MCF 10A (cell line): Measurements from ENCODE around the gene DEDD. TPM values are rescaled to one million over a fixed set of nuclear protein-coding genes. Genes with fewer than 3 reads are reported as not detected.

Experiments
- BruUV-seq: library from RNA; stranded (reverse); fragments of 400-500 nt; replicated peaks from 2 replicates; lab custom pipeline; 2021; lab: Mats Ljungman, UMichigan
- CTCF ChIA-PET: fragments of 300-600 bp; sonication (Branson Sonifier 250); formaldehyde crosslinking; extraction: SDS; loops from one replicate; lab custom pipeline; 2021; ENCODE audit warnings: antibody characterized with exemption, inconsistent platforms; lab: Yijun Ruan, JAX
- POLR2A ChIA-PET: fragments of 300-600, 350-650 bp; sonication (Branson Sonifier 250); formaldehyde crosslinking; extraction: SDS; loops from one replicate; lab custom pipeline; 2020; ENCODE audit warnings: antibody characterized with exemption, inconsistent platforms; lab: Yijun Ruan, JAX
- DNase-seq: peaks from one replicate; pipeline ENCODE4 v3.0.0-alpha.2; 2018; ENCODE audit not compliant: unreplicated experiment
- H3K27ac Mint-ChIP-seq: one replicate; pipeline ENCODE4 v1.8.0; 2022; ENCODE audit warnings: mild to moderate bottlenecking, low read depth, mixed read lengths; ENCODE audit not compliant: unreplicated experiment
- H3K27me3 Mint-ChIP-seq: one replicate; pipeline ENCODE4 v1.8.0; 2022; ENCODE audit warnings: mixed read lengths; ENCODE audit not compliant: insufficient read depth, unreplicated experiment
- H3K36me3 Mint-ChIP-seq: one replicate; pipeline ENCODE4 v1.8.0; 2022; ENCODE audit warnings: mild to moderate bottlenecking, moderate library complexity, mixed read lengths; ENCODE audit not compliant: insufficient read depth, unreplicated experiment
- H3K4me1 Mint-ChIP-seq: one replicate; pipeline ENCODE4 v1.8.0; 2022; ENCODE audit warnings: mixed read lengths; ENCODE audit not compliant: insufficient read depth, unreplicated experiment
- H3K4me3 Mint-ChIP-seq: one replicate; pipeline ENCODE4 v1.8.0; 2022; ENCODE audit warnings: mild to moderate bottlenecking, moderate library complexity, mixed read lengths; ENCODE audit not compliant: unreplicated experiment
- H3K9me3 Mint-ChIP-seq: one replicate; pipeline ENCODE4 v1.8.0; 2022; ENCODE audit warnings: mixed read lengths; ENCODE audit not compliant: unreplicated experiment
- intact Hi-C: fragments of 100-400 bp; cut with micrococcal nuclease; formaldehyde crosslinking; loops from 2 replicates; pipeline ENCODE4 v1.14.1; 2022
- total RNA-seq: library from RNA; stranded (reverse); gene quantifications from 2 replicates; pipeline ENCODE4 v1.2.3, GENCODE V29; 2022
- TF ChIP-seq, protein P1 (sequence below): fragments of 200-600 bp; IDR thresholded peaks from one replicate; pipeline ENCODE4 v1.8.0; 2022; ENCODE audit warnings: antibody characterized with exemption, mild to moderate bottlenecking; ENCODE audit not compliant: unreplicated experiment

Gene DEDD
- total RNA-seq, 1 experiment from 2014 or later: 73.6 TPM

DNA sequence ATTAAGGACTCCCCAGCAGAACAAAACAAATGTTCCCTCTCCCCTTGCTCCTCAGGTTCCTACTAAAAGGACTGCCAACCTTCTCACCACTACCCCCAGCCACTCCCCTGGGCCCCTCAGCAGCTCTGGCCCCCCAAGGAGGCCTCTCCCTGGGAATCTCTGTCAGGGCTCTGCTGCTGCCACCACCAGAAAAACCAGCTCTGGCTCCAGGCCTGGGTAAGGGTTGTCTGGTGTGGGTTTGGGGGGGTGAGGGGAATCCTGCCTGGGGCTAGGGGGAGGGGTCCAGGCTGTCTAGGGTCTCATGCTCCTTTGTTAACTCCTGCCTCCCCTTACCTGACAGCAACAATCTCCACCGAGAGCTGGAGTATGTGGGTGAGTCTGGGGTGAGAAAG, 47.9 kb downstream of the DEDD start:
- H3K36me3 Mint-ChIP-seq: peaks cover 6% of the 10 kb centered on the region
- no TSS peak for BruUV-seq
- ChIA-PET CTCF (interaction anchor here (0.5 to 7.0 kb wide), 8 partner anchors 11 to 133 kb away, joined by 3 to 80 read pairs (median 6); partner anchors contain the start of gene KLHDC9), POLR2A (interaction anchor here (0.7 to 3.4 kb wide), 5 partner anchors 9 to 234 kb away, joined by 3 to 29 read pairs (median 14); partner anchors contain the start of genes F11R and USF1)
- no peak for DNase-seq
- H3K4me3 Mint-ChIP-seq: no peak overlapping the region
- intact Hi-C loops: loop anchor here (10.0 kb wide), 1 partner anchor 740 kb away; the partner anchor contains the start of genes COPA and NCSTN
- H3K27ac Mint-ChIP-seq: peak overlapping the region; percentile 17
- H3K9me3 Mint-ChIP-seq: no peaks in the 10 kb centered on the region
- TF ChIP-seq, protein P1, sequence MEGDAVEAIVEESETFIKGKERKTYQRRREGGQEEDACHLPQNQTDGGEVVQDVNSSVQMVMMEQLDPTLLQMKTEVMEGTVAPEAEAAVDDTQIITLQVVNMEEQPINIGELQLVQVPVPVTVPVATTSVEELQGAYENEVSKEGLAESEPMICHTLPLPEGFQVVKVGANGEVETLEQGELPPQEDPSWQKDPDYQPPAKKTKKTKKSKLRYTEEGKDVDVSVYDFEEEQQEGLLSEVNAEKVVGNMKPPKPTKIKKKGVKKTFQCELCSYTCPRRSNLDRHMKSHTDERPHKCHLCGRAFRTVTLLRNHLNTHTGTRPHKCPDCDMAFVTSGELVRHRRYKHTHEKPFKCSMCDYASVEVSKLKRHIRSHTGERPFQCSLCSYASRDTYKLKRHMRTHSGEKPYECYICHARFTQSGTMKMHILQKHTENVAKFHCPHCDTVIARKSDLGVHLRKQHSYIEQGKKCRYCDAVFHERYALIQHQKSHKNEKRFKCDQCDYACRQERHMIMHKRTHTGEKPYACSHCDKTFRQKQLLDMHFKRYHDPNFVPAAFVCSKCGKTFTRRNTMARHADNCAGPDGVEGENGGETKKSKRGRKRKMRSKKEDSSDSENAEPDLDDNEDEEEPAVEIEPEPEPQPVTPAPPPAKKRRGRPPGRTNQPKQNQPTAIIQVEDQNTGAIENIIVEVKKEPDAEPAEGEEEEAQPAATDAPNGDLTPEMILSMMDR: no peak
- peaks cover 76% of the 10 kb centered on the region for H3K4me1 Mint-ChIP-seq
- H3K27me3 Mint-ChIP-seq: no peaks in the 10 kb centered on the region

DNA sequence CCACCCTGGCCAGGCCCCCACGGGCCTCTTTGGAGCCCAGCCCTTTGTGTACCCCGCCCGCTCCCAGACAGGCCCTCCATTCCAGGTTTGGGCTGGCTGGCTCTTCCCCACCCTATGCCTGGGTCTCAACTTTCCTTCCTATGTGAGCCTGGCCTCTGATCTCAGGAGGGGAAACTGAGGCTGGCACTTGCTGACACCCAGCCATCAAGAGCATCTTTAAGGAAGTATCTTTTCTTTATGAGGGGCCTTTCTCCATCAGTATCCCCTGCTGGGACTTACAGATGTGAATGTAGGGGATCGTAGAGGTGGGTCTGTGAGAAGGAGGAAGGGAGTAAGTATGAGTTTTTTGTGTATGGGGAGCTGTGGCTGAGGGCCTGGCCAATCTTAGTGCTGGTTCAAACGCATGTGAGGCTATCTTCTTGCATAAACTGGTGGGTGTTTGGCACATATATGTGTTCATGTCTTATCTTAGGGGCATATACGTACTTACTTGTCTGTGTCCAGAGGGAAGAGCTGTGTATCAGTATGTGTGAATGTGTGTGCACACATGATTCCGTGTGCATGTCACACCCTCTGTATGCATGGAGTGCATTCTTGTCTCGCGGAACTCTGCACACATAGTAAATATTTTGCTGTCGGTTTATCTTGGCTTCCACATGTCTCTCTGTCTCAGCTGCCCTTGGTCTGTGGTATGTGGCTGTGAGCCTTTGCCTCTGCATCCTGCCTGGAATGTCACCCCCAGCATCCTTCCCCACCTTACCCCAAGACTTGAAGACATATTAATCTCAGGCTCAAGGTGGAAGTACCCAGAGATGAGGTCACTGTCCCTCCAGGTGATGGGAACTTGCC, 48.5 kb downstream of the DEDD start:
- Mint-ChIP-seq H3K27ac (peak overlapping the region; percentile 90), H3K36me3 (peaks cover 6% of the 10 kb centered on the region), H3K27me3 (no peaks in the 10 kb centered on the region), H3K9me3 (no peaks in the 10 kb centered on the region), H3K4me1 (peaks cover 79% of the 10 kb centered on the region), H3K4me3 (no peak overlapping the region)
- intact Hi-C loops: loop anchor here (1.0 to 10.0 kb wide), 2 partner anchors 11 to 739 kb away; partner anchors contain the start of genes COPA and NCSTN
- no TSS peak for BruUV-seq
- ChIA-PET POLR2A (interaction anchor here (0.6 to 3.4 kb wide), 9 partner anchors 9 to 1464 kb away, joined by 3 to 29 read pairs (median 6); partner anchors contain the start of genes F11R, NIT1, PFDN2 and USF1), CTCF (interaction anchor here (0.5 to 7.0 kb wide), 7 partner anchors 11 to 254 kb away, joined by 3 to 80 read pairs (median 8); partner anchors contain the start of gene KLHDC9)
- DNase-seq: no peak
- TF ChIP-seq, protein P1: no peak

DNA sequence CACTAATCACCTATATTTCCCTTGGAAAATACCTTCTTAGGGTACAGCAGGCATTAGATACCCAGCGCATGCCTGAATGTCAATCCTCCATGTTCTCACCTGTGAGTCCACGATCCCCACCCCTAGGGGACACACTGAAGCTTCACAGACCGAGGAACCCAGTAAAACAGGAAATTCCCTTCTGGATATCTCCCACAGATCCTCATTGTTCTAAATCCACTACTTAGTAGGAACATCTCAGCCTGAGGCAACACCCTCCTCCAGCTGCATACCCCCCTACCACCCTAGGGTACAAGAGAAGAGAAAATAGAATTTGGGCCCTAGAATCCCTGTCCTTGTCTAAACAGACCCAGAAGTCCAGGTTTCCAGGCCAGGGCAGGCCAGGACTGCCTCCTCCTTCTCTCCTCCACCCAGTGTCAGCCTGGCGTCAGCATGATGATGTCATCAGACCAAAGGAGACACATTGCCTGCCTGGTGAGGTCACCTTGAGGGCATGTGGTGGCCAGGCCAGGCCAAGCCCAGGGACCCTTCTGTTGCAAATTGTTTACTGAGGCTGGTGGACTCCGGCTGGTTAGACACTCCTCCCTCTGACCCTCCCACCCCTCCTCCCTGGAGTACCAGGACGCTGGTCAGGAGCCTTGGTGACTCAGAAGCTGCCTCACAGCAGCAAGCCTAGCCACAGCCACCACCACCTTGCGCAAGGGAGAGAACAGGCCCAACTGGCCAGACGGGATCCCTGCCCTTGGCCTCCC, 49.3 kb downstream of the DEDD start:
- Mint-ChIP-seq H3K4me1 (peaks cover 73% of the 10 kb centered on the region), H3K27ac (peak overlapping the region; percentile 90), H3K27me3 (no peaks in the 10 kb centered on the region), H3K4me3 (peak overlapping the region; percentile 4), H3K36me3 (peaks cover 6% of the 10 kb centered on the region), H3K9me3 (no peaks in the 10 kb centered on the region)
- ChIA-PET POLR2A (interaction anchor here (0.6 to 3.4 kb wide), 10 partner anchors 8 to 1465 kb away, joined by 3 to 29 read pairs (median 4); partner anchors contain the start of genes F11R, NIT1, PFDN2 and USF1), CTCF (interaction anchor here (0.6 to 7.0 kb wide), 7 partner anchors 10 to 292 kb away, joined by 3 to 47 read pairs (median 8); partner anchors contain the start of gene KLHDC9)
- BruUV-seq: TSS peak; percentile 53
- intact Hi-C loops: loop anchor here (1.0 to 10.0 kb wide), 2 partner anchors 10 to 738 kb away; partner anchors contain the start of genes COPA and NCSTN
- TF ChIP-seq, protein P1: no peak
- DNase-seq: peak; percentile 98
